ENCODE data around the gene CFAP410. TPM values are rescaled to one million over a fixed set of nuclear protein-coding genes. Genes with fewer than 3 reads are reported as not detected.

CFAP410 gene
- total RNA-seq, 1 donor from 2014 or later: 23.4 TPM

- no peaks in the 10 kb centered on the region for H3K9me3 Mint-ChIP-seq (ENCODE audit: unreplicated experiment)
- H3K27me3 Mint-ChIP-seq (ENCODE audit: unreplicated experiment): peaks cover 9% of the 10 kb centered on the region
- TF ChIP-seq CTCF (IDR thresholded peaks at IDR 0.05): no peak
- no peaks in the 10 kb centered on the region for H3K4me1 Mint-ChIP-seq (ENCODE audit: unreplicated experiment)
- no peaks in the 10 kb centered on the region for H3K36me3 Mint-ChIP-seq (ENCODE audit: unreplicated experiment)
- H3K4me3 Mint-ChIP-seq (ENCODE audit: unreplicated experiment): no peak overlapping the region
- no peak overlapping the region for H3K27ac Mint-ChIP-seq (ENCODE audit: unreplicated experiment)
- DNase-seq (ENCODE audit: extremely low spot score, unreplicated experiment): no peak
These were observed 11.7 kb upstream of the CFAP410 start for GRCh38 chr21:44350773-44351481.

GRCh38 chr21:44349847-44350772, 10.9 kb upstream of the CFAP410 start:
- peak; percentile 84 for DNase-seq (ENCODE audit: extremely low spot score, unreplicated experiment)
- Mint-ChIP-seq H3K36me3 (ENCODE audit: unreplicated experiment) (no peaks in the 10 kb centered on the region), H3K9me3 (ENCODE audit: unreplicated experiment) (no peaks in the 10 kb centered on the region), H3K4me3 (ENCODE audit: unreplicated experiment) (no peak overlapping the region), H3K27me3 (ENCODE audit: unreplicated experiment) (peaks cover 4% of the 10 kb centered on the region), H3K27ac (ENCODE audit: unreplicated experiment) (no peak overlapping the region), H3K4me1 (ENCODE audit: unreplicated experiment) (no peaks in the 10 kb centered on the region)
- TF ChIP-seq CTCF (IDR thresholded peaks at IDR 0.05): no peak

- Mint-ChIP-seq H3K27ac (ENCODE audit: unreplicated experiment) (no peak overlapping the region), H3K4me3 (ENCODE audit: unreplicated experiment) (no peak overlapping the region), H3K9me3 (ENCODE audit: unreplicated experiment) (no peaks in the 10 kb centered on the region), H3K4me1 (ENCODE audit: unreplicated experiment) (no peaks in the 10 kb centered on the region), H3K27me3 (ENCODE audit: unreplicated experiment) (no peaks in the 10 kb centered on the region), H3K36me3 (ENCODE audit: unreplicated experiment) (no peaks in the 10 kb centered on the region)
- DNase-seq (ENCODE audit: extremely low spot score, unreplicated experiment): no peak
- TF ChIP-seq CTCF (IDR thresholded peaks at IDR 0.05): no peak
These were observed 10.2 kb upstream of the CFAP410 start for GRCh38 chr21:44349416-44349846.

- Mint-ChIP-seq H3K27me3 (ENCODE audit: unreplicated experiment) (no peaks in the 10 kb centered on the region), H3K36me3 (ENCODE audit: unreplicated experiment) (no peaks in the 10 kb centered on the region), H3K4me3 (ENCODE audit: unreplicated experiment) (no peak overlapping the region), H3K4me1 (ENCODE audit: unreplicated experiment) (no peaks in the 10 kb centered on the region), H3K27ac (ENCODE audit: unreplicated experiment) (no peak overlapping the region), H3K9me3 (ENCODE audit: unreplicated experiment) (no peaks in the 10 kb centered on the region)
- no peak for TF ChIP-seq CTCF (IDR thresholded peaks at IDR 0.05)
- DNase-seq (ENCODE audit: extremely low spot score, unreplicated experiment): no peak
These were observed 9.7 kb upstream of the CFAP410 start for GRCh38 chr21:44348861-44349260.

- DNase-seq (ENCODE audit: extremely low spot score, unreplicated experiment): no peak
- no peak for TF ChIP-seq CTCF (IDR thresholded peaks at IDR 0.05)
- no peaks in the 10 kb centered on the region for H3K27me3 Mint-ChIP-seq (ENCODE audit: unreplicated experiment)
- H3K4me3 Mint-ChIP-seq (ENCODE audit: unreplicated experiment): no peak overlapping the region
- no peak overlapping the region for H3K27ac Mint-ChIP-seq (ENCODE audit: unreplicated experiment)
- H3K4me1 Mint-ChIP-seq (ENCODE audit: unreplicated experiment): no peaks in the 10 kb centered on the region
- H3K36me3 Mint-ChIP-seq (ENCODE audit: unreplicated experiment): no peaks in the 10 kb centered on the region
- no peaks in the 10 kb centered on the region for H3K9me3 Mint-ChIP-seq (ENCODE audit: unreplicated experiment)
These were observed 8.8 kb upstream of the CFAP410 start for GRCh38 chr21:44347911-44348451.
